Nephron progenitor cell (in vitro differentiated cells): ENCODE data around the gene DHX29.
A peak's percentile ranks its signal among the peaks of the same experiment; 100 is the strongest.

Source experiments
- DNase-seq: peaks from one replicate; pipeline ENCODE4 v3.0.0; 2021
- H3K27ac Mint-ChIP-seq: 2 replicates; pipeline ENCODE4 v1.8.0; 2021; ENCODE audit warnings: mild to moderate bottlenecking, moderate library complexity, mixed read lengths
- H3K27me3 Mint-ChIP-seq: 2 replicates; pipeline ENCODE4 v1.8.0; 2021; ENCODE audit warnings: mild to moderate bottlenecking, low read depth, mixed read lengths; ENCODE audit not compliant: poor library complexity
- H3K36me3 Mint-ChIP-seq: 2 replicates; pipeline ENCODE4 v1.8.0; 2021; ENCODE audit warnings: low read depth, mixed read lengths
- H3K4me1 Mint-ChIP-seq: 2 replicates; pipeline ENCODE4 v1.8.0; 2021; ENCODE audit warnings: mixed read lengths
- H3K4me3 Mint-ChIP-seq: 2 replicates; pipeline ENCODE4 v1.8.0; 2021; ENCODE audit warnings: mild to moderate bottlenecking, moderate library complexity, mixed read lengths
- H3K9me3 Mint-ChIP-seq: 2 replicates; pipeline ENCODE4 v1.8.0; 2021; ENCODE audit warnings: mild to moderate bottlenecking, moderate library complexity, mixed read lengths
- CTCF ChIP-seq: fragments of 200-600 bp; sonication (generic); IDR thresholded peaks from 2 replicates; pipeline ENCODE4 v1.5.0; 2021; ENCODE audit warnings: antibody characterized with exemption

Gene DHX29

DNA sequence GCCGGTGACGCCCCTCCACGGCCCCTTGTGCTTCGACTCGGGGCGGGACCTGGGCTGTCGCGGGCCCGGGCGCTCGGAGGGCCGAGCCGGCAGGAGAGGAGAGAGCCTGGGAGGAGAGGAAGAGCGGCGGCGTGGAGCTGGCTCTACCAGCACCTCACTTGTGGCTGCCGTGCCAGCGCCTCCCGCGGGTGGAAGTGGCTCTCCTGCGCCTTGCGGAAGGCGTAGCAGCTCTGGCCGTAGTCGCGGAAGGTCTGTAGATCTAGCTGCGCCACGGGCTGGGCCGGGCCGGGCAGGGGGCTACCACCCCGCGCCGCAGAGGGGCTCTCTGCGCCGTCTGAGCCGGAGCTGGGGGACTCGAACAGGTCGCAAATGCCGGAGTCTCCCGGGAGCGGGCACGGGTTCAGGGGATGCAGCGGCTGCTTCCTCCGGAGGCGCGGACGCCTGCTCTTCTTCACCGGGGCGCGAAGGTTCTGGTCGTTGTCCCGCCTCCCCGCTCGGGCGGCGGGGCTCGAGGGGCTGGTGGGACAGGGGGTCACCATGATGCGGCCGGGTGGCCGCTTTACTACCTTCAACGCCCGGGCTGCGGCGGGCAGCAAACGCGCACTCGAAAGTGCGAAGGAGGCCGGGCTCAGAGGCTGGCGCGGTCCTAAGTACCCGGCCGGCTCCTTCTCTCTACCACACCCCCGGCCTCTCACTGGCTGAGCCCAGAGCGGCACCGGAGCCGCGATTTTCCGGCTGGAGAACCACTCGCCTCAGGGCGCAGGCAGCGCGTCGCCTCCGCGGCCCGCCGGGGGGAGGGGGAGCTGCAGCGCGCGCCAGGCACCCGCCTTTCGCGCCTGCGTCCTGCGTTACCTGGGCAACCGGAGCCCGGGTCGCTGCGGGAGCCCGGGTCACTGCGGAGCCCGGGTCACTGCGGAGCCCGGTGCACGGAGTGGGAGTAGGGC lies 74.2 kb downstream of the DHX29 start, which contains the start of gene CCNO:
Gene CCNO, minus strand, starts transcription at position 624 of the 944 bp plus-strand sequence. Its CDS starts 85 bp downstream, at position 539.
- H3K4me3 Mint-ChIP-seq: peak within 1 kb of the TSS; percentile 89
- H3K27me3 Mint-ChIP-seq: peaks cover 89% of the 10 kb centered on the region
- DNase-seq: peak; percentile 85
- H3K27ac Mint-ChIP-seq: peak within 1 kb of the TSS; percentile 54
- no peaks in the 10 kb centered on the region for H3K9me3 Mint-ChIP-seq
- TF ChIP-seq CTCF: no peak
- no peaks in the 10 kb centered on the region for H3K36me3 Mint-ChIP-seq
- peaks cover 31% of the 10 kb centered on the region for H3K4me1 Mint-ChIP-seq

DNA sequence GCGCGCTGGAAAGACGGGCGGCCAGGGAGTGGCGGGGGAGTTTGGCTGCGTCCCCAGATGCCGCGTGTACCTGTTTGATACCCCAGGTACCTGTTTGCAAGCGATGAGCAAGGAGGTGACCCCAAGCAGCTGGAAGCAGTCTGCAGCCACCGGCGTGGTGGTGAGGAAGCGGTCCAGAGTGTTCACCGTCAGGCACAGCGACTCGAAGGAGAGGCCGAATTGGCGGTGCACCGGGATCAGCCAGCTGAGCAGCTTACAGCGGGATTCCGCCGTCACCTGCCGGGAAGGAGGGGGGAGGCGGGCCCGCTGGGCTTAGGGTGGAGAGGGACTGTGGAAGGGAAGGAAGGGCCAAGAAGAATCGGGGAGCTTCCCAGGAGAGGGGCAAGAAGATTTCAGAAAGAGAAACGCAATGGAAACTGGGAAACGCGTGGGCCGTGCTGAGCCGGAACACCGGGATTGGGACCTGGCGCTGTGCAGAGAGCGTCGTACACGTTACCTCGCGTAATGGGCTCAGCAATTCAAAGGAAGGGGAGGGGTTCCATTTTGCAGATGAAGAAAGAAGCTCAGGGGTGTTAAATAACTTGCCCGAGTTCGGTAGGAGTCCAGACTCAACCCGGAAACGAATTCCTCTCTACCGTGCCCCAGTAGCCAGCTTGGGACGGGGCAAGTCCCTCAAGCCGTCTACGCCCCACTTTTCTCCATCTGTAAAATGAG lies 75.1 kb downstream of the DHX29 start:
- no peak for TF ChIP-seq CTCF
- H3K27ac Mint-ChIP-seq: no peak overlapping the region
- no peaks in the 10 kb centered on the region for H3K9me3 Mint-ChIP-seq
- H3K4me3 Mint-ChIP-seq: peak overlapping the region; percentile 86
- peaks cover 96% of the 10 kb centered on the region for H3K27me3 Mint-ChIP-seq
- H3K4me1 Mint-ChIP-seq: peaks cover 38% of the 10 kb centered on the region
- H3K36me3 Mint-ChIP-seq: no peaks in the 10 kb centered on the region
- DNase-seq: peak; percentile 50

DNA sequence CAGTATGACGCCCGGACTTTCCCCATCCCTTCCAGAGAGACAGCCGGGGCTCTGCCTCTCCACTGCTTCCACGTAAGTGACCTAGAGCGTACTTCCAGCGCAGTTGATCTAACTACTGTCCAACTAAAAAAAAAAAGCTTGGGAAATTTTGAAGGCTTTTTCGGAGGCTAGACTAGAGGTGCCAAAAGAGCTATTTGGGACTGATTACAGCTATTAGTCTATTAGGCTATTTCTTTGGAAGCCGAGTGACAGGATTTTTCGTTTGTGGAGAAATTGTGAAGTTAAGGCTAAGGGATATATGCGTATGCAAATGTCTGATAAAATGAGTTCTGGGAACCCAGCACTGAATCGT lies 75.6 kb downstream of the DHX29 start:
- Mint-ChIP-seq H3K4me3 (peak overlapping the region; percentile 86), H3K4me1 (peaks cover 38% of the 10 kb centered on the region), H3K27me3 (peaks cover 96% of the 10 kb centered on the region), H3K9me3 (no peaks in the 10 kb centered on the region), H3K36me3 (no peaks in the 10 kb centered on the region), H3K27ac (no peak overlapping the region)
- DNase-seq: no peak
- no peak for TF ChIP-seq CTCF

DNA sequence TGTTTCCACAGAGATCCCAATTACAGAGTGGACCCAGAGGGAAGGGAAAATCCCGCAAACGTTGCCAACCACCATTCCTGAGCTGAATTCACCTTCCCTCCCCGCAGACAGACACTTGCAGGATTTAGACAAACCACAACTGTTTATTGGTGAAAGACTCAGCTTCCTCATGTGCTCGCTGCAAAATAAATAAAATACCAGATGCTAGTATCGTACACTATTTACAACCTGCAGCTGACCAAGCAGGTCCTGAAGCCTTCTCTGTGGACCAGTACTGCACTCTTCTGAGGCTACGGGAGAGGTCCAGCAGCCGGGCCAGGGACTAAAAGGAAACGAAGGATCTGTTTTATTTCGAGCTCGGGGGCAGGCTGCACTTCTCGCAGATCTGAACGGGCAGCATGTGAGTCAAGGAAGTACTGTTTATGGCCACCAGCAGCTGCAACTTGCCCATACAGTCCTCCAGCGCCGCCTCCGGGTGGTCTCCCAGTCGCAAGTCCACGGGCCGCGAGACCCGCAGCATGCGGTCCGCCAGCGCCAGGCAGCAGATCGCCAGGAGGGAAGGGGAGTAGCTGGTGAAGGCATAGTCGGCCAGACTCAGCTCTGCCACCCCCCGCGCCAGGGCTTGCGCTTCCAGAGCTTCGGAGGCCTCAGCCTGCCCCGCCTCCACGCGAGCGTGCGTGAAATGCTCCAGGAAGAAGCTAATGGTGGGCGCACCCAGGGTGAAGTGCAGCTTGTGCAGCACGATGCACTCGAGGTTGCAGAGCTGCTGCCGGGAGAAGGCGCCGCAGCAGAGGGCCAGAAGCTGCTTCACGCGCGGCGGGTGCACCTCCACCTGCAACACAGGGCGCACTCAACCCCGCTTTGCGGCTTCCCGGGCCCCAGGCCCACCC lies 76.2 kb downstream of the DHX29 start:
- no peak for TF ChIP-seq CTCF
- H3K4me3 Mint-ChIP-seq: peak overlapping the region; percentile 86
- peaks cover 96% of the 10 kb centered on the region for H3K27me3 Mint-ChIP-seq
- H3K27ac Mint-ChIP-seq: no peak overlapping the region
- peak; percentile 59 for DNase-seq
- peaks cover 38% of the 10 kb centered on the region for H3K4me1 Mint-ChIP-seq
- H3K9me3 Mint-ChIP-seq: no peaks in the 10 kb centered on the region
- no peaks in the 10 kb centered on the region for H3K36me3 Mint-ChIP-seq

- Mint-ChIP-seq H3K36me3 (no peaks in the 10 kb centered on the region), H3K27me3 (peaks cover 97% of the 10 kb centered on the region), H3K4me3 (no peak overlapping the region), H3K9me3 (no peaks in the 10 kb centered on the region), H3K27ac (no peak overlapping the region), H3K4me1 (peaks cover 38% of the 10 kb centered on the region)
- DNase-seq: no peak
- TF ChIP-seq CTCF: no peak
Observed at GRCh38 chr5:55230086-55230629, 77.3 kb downstream of the DHX29 start.
